ENCODE measurements around the gene IFNAR1.
"Not testable (repeated sequence)": the region's sequence is repeated elsewhere in the genome, so short reads cannot be mapped to it uniquely, and the experiment has no call there.

Gene IFNAR1

DNA sequence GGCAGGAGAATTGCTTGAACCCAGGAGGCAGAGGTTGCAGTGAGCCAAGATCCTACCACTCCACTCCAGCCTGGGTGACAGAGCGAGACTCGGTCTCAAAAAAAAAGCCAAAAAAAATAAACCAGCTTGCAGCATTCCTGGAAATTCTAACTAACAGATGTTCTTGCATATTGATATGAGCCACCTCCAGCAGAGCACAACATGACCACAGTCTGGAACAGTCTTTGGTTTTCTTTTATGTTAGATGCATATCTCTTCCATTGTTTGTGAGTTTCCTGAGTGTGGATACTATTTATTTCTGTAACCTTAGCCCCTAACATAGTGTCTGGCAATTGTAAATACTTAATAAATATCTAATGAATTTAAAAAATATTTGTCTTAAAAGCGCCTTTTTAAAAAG, 23.9 kb downstream of the IFNAR1 start:
- DNase-seq (ENCODE audit: low read depth in 2 of 2): no peak

DNA sequence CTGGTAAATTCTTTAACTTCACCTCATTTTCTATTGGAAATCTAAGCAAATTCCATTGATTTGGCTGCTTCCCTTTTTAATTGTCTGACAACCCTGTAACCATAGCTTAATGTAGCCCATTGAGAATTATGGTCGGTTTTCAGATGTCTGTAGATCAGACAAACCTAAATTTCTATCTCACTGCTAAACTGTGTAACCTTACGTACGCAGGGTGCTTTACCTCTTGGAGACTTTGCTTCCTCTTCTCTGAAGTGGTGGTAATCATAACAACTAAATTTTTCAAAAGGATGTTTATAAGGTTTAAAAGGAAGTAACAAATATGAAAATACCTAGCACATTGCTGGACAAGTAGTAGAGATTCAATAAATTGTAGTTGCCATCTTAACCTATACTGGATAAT, 25.9 kb downstream of the IFNAR1 start:
- DNase-seq (ENCODE audit: low read depth in 2 of 2): no peak

DNA sequence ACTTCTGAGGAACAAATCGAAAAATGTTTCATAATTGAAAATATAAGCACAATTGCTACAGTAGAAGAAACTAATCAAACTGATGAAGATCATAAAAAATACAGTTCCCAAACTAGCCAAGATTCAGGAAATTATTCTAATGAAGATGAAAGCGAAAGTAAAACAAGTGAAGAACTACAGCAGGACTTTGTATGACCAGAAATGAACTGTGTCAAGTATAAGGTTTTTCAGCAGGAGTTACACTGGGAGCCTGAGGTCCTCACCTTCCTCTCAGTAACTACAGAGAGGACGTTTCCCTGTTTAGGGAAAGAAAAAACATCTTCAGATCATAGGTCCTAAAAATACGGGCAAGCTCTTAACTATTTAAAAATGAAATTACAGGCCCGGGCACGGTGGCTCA, 30.6 kb downstream of the IFNAR1 start:
- no peak for DNase-seq (ENCODE audit: low read depth in 2 of 2)

DNA sequence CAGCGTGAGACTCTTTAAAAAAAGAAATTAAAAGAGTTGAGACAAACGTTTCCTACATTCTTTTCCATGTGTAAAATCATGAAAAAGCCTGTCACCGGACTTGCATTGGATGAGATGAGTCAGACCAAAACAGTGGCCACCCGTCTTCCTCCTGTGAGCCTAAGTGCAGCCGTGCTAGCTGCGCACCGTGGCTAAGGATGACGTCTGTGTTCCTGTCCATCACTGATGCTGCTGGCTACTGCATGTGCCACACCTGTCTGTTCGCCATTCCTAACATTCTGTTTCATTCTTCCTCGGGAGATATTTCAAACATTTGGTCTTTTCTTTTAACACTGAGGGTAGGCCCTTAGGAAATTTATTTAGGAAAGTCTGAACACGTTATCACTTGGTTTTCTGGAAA, 31.2 kb downstream of the IFNAR1 start:
- DNase-seq (ENCODE audit: low read depth in 2 of 2): no peak

DNA sequence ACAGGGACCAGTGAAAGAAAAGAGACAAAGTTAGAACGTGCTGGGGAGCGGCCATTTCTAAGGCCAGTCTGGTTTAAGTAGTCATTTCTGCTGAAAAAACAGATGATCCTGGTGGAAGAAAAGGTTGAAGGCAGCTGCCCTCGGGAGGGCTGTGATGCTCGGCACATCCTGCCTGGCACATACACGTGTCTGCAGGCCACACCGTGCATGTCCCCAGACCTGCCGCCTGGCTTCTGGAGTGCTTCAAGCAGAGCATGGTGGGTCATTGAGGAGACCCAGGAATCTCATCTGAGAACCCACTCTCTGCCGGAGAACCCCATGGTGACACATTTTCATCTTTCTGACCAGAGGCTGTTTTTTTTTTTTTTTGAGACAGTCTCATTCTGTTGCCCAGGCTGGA, 32.4 kb downstream of the IFNAR1 start:
- DNase-seq (ENCODE audit: low read depth in 2 of 2): no peak

DNA sequence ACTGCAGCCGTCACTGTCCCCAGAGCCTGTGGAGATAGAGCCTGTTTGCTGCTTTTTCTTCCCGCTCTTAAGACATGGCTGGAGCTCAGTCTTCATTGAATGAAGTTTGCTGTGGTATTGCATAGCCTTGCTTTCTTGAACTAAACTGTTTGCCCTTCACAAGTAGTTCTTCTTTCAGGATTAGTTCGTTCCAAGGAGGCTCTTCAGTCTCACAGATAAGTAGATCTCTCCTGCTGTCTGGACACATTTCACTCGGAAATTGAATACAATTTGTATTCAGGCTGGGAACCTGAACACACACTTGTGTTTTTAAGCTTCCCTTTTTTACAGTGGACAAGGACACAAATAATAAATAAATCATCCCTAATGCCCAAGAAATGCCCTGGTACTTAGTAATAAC, 34.7 kb downstream of the IFNAR1 start:
- no peak for DNase-seq (ENCODE audit: low read depth in 2 of 2)

DNA sequence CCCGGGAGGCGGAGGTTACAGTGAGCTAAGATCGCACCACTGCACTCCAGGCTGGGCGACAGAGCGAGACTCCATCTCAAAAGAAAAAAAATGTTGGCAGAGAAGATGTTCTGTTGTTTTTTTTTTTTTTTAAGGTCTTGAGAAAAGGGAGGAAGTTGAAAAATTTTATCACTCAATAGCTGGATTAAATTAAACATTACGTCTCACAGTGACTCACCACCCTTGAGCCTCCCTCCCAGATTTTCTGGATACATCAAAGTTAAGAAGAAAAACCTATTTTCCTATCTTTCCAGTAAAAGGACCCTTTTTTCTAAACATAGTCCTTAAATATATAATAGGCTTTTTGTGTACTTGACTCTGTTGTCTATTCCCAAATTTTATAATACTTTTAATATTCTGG, 35.5 kb downstream of the IFNAR1 start:
- no peak for DNase-seq (ENCODE audit: low read depth in 2 of 2)

DNA sequence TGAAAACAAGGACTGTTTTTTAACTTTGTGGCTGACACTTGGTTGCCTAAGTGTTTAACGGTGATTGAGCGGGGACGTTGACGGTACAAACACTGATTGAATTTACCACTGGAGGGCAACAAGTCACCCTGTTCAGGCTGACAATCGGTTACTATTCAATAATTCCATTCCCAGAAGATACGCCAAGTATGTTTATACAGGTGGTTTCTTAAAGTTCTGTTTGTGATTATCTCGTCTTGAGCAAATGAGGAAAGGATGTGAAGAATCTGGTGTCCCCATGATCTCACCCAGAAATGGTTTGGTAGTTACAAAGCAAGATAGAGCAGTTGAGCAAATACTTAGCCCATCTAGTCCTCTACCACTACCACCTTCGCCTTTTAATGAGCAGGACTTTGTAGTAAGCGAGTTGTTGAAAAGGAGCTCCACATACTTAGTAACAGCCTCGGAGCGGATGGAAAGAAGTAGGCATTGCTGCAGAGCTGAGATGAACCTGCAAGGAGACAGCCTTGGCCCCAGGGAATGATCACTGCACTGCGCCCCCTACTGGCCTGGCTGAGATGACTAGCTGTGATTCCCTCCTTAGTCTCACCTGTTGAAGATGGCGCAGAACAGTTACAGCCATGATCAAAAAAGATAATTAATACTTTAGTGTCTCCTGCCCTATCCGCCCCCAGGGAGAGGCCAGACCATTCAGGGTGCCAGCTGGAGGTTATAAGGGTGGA, 36.3 kb downstream of the IFNAR1 start:
- DNase-seq (ENCODE audit: low read depth in 2 of 2): peak; percentile 66 to 75

DNA sequence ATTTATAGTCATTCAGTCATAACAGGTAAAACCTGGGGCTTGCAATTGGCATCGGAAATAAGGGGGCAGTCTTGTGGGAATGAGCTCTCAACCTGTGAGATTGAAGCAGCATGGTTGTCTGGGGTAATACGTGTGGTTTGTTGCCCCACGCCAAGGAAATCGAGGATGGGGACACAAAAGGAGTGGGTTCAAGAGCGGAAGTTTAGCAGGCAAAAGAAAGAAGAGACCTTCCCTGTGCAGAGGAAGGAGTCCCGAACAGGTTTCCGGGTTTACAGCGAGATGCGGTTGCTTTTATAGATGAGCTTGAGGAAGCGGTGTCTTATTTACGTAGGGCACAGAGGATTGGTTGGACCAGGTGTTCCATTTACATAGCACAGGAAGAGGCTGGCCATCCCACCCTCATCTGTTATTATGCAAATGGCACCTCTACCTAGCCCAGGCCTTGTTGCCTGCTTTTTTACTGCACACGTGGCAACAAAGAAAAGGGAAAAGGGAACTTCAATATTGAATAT, 37.3 kb downstream of the IFNAR1 start:
- DNase-seq (ENCODE audit: low read depth in 2 of 2): peak in 1 of 2 donors; percentile 25

DNA sequence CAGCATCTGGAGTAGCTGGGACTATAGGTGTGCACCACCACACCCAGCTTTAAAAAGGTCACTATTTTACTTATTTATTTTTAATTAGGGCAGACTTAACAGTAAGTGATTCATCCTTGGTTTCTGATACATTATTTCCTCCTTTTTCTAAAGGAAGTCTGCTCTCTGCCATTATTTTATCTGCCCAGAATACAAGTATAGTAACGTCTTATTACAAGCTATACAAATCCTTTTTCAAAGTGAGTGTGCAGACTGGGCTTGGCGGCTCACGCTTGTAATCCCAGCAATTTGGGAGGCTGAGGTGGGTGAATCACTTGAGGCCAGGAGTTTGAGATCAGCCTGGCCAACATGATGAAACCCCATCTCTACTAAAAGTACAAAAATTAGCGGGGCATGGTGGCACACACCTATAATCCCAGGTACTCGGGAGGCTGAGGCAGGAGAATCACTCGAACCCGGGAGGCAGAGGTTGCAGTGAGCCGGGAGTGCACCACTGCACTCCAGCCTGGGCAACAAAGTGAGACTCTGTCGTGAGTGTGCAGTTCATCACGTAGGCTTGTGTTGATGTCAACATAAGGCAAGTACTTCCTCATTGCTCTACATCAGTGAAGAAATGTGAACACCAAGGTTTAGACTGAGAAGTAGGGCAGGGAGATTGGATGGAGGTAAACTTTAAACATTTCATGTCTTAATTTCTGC, 39.3 kb downstream of the IFNAR1 start:
- not testable (repeated sequence) for DNase-seq (ENCODE audit: low read depth in 2 of 2)

DNA sequence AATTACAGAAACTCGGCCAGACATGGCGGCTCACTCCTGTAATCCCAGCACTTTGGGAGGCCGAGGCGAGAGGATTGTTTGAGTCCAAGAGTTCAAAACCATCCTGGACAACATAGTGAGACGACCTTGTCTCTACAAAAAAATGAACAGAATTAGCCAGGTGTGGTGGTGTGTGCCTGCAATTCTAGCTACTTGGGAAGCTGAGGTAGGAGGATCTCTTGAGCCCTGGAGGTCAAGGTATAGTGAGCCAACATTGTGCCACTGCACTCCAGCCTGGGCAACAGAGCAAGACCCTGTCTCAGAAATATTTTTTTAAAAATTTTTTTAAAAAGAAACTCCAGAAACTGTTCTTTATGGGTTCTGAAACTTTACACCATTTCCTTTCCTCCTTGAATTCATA, 40.1 kb downstream of the IFNAR1 start:
- no peak for DNase-seq (ENCODE audit: low read depth in 2 of 2)

DNA sequence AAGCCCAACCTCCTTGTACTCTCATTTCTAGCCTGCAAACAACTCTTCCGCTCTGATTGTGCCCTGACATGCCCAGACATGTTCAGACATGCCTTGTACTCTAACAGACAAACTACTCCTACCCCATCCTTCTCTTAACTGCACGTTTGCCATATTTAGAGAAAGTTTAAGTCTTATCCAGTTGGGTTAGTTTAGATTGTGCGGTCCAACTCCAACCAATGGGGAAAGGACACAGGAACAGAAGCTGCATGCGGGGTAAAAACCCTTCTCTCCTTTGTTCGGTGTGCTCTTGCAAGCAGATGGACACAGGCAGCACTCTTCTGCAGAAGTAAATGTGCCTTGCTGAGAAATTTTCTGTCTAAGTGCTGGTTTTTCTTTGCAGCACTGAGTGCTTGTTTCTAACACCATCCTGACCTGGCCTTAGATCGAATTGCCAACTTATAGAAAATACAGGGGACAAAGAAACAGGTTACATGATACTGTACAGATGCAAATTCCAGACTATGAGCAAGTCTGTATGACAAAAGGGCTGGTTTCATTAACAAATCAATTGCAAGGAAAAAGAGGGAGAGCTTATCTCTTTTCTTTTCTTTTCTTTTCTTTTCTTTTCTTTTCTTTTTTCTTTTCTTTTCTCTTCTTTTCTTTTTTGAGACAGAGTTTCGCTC, 42.7 kb downstream of the IFNAR1 start:
- DNase-seq (ENCODE audit: low read depth in 2 of 2): no peak

DNA sequence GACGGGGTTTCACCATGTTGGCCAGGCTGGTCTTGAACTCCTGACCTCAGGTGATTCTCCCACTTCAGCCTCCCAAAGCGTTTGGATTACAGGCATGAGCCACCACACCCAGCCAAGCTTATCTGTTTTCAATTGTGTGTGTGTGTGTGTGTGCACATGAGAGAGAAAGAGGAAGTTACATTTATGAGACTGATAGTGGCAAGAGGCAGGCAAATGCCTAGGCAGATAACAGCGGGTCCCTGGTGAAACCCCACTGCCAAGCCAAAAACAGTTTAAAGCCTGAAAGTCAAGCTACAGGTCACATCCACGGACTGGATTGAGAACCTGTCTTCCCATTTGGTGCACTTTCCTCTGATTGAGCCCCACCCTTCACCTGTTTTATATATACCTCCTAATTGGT, 43.4 kb downstream of the IFNAR1 start:
- no peak for DNase-seq (ENCODE audit: low read depth in 2 of 2)

DNA sequence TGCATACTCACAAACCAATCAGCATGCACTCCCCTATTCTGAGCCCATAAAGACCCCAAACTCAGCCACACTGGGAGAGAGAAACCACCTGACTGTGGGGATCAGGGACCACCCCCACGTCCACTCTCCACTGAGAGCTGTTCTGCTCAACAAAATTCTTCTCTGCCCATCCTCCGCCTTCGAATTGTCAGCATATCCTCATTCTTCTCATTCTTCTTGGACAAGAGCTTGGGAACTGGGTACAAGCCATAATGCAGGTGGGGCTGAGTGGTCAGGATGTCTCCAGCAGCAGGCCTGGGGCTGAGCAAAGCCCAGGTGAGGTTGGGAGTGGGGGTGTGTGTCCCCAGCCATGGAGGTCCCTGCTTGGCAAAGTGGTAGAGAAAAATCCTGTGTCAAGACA, 43.8 kb downstream of the IFNAR1 start:
- no peak for DNase-seq (ENCODE audit: low read depth in 2 of 2)

DNA sequence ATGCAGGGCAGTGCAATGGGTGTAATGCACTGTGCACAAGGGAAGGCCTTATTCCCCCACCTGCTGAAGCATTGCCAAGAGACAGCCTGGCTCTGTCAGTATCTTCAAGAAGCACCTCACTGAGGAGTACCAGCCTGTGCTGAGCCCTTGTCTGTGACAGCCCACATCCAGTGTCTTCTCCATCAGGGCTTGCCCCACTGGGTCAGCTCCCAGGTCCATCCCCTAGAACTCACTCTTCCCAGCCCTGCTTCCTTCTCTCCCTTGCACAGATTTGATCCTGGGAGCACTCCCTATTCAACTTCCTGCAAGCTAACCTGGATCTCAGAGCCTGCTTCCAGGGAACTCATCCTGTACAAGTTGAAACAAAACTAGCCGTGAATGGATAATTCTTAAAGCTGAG, 44.8 kb downstream of the IFNAR1 start:
- no peak for DNase-seq (ENCODE audit: low read depth in 2 of 2)

DNA sequence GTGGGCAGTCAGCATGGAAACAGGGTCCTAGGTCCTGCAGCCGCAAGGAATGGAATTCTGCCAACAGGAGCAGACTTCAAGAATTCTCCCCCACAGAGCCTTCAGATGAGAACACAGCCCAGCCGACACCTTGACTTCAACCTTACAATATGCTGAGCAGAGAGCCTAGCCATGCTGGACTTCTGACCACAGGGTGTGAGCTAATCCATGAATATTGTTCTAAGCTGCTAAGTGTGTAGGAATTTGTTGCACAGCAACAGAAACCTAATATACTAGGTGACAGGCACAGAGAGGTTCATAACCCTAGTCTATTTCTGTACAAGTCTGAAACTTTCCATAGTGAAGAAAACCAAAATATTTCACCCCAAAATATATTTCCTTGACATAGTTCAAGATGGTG, 45.5 kb downstream of the IFNAR1 start:
- DNase-seq (ENCODE audit: low read depth in 2 of 2): no peak

DNA sequence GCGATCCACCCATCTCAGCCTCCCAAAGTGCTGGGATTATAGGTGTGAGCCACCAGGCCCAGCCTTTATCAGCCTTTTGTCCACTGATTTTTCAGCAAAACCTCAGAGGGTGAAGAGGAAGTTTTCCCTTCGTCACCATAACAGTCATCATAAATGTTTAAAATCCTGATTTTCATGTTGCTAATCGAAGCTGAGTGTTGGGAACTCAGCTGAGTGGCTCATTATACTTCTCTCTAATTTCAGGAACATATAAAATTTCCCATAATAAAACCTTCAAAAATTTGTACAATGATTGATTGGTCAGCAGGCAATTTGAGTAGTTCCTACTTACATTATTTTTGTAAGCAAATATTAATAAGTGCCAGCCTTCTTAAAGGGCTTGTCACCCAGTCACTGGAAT, 46.6 kb downstream of the IFNAR1 start:
- DNase-seq (ENCODE audit: low read depth in 2 of 2): no peak

DNA sequence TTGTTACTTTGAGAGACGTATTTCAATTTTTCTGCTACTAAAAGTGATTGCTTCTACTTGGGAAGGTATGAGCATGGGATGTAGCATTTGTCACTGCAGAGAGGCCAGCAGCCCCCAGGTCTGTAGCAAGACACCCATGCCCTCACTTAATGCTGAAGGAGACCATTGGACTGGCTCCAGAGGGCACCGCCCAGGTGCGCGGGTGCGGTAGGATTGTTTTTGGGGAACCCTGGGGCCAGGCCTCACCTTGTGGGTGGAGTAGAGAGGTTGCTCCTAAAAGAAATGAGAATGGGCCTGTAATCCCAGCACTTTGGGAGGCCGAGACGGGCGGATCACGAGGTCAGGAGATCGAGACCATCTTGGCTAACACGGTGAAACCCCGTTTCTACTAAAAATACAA, 47.8 kb downstream of the IFNAR1 start:
- DNase-seq (ENCODE audit: low read depth in 2 of 2): no peak

DNA sequence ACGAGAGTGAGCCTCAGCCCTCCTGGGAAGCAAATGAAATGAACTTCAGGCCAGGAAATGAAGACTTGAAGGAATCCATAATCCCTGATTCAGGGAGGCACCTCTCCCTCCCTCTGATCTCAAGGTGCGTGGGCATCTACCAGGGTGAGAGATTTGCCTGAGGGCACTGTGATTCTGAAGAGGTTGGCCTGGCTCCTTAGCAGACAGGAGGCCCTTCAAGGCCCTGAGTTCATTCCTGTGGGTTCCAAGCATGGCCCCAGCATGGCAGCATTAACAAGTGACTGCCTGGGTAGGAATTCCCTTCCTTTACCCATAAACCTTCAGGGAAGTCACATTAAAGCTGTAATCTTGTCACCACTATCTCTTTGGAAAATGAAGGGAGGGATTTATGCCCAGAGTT, 48.7 kb downstream of the IFNAR1 start:
- DNase-seq (ENCODE audit: low read depth in 2 of 2): no peak

DNA sequence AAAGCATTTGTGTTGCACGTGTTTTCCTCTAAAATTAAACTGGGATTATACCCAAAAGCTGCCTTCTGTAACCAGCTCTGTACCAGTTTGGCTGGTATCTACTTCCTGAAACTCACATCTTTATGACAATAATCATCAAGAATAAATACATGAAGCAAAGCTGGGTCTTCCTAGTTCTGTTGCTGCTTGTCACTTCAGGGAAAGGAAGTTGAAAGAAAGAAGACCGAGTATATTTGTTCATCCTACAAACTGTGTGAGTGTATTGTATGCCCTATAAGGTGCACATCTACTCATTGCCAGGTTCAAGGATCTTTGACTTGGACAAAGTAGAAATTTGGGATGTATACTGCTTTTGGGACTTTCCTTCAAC, 49.3 kb downstream of the IFNAR1 start:
- DNase-seq (ENCODE audit: low read depth in 2 of 2): no peak

DNA sequence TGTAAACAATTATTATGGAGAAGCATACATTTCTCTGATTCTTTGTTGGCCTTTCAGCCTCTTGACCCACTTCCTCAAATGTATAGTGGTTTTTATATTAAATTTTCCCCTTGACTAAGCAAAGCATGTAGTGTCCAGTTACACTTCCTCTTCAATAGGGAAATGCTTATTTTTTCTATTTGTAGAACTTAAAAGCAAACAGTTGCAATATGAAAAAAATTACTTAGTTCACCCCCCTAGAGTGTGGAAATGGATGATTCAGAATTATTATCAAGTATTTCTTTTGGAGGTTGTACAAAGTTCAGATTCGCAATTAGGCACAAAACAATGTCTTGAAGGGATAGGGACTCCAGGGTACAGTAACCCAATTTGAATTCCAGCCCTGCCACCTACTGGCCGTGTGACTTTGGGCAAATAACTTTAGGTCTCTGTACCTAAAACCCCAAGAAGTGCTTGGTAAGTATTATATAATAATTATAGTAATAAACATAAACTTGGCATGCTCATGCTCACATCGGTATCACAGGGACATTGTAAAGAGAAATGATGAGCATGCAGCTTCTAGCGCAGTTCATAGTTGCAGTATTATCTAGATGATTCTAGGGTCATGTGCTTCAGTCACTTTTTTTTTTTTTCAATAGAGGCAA, 49.8 kb downstream of the IFNAR1 start:
- DNase-seq (ENCODE audit: low read depth in 2 of 2): peak in 1 of 2 donors; percentile 34

DNA sequence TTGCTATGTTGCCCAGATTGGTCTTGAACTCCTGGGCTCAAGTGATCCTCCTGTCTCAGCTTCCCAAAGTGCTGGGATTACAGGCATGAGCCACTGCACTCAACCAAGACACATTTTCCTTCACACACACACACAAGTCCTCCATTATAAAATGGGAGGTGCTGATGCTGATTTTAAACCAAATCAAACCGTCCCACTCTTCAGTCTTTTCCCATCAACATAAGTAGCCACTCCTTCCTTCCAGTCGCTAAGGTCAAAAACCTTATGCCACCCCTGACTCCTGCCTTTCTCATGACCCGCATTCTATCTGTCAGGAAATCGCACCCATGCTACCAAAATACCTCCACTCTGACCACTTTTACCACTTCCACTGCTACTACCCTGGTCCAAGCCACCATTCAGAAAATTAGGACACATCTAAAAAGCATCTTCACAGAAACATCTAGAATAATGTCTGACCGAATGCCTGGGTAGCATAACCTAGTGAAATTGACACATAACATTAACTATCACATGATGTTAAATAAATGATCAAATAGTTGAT, 50.4 kb downstream of the IFNAR1 start:
- no peak for DNase-seq (ENCODE audit: low read depth in 2 of 2)

All from activated CD8-positive, alpha-beta memory T cell treated with anti-CD3 and anti-CD28 coated beads for 4 hours (primary cell).